ENCODE results near the gene TBCB. TPM values are rescaled to one million over a fixed set of nuclear protein-coding genes. Genes with fewer than 3 reads are reported as not detected.
"Not testable (repeated sequence)": the region's sequence is repeated elsewhere in the genome, so short reads cannot be mapped to it uniquely, and the experiment has no call there.

The TBCB gene
- total RNA-seq, 1 donor from 2014 or later, result 496 TPM

GRCh38 chr19:36128392-36128736 lies 13.1 kb downstream of the TBCB start:
- DNase-seq (ENCODE audit: low spot score in 2 of 2) (no peak), FAIRE-seq (no peak)

GRCh38 chr19:36131221-36131620 lies 16.0 kb downstream of the TBCB start:
- DNase-seq (ENCODE audit: low spot score in 2 of 2); FAIRE-seq: not testable (repeated sequence)

GRCh38 chr19:36134867-36135266 lies 19.6 kb downstream of the TBCB start:
- DNase-seq (ENCODE audit: low spot score in 2 of 2); FAIRE-seq: not testable (repeated sequence)

- no peak for DNase-seq (ENCODE audit: low spot score in 2 of 2)
Measured at GRCh38 chr19:36136964-36137686, 21.9 kb downstream of the TBCB start.

GRCh38 chr19:36139120-36139472 lies 23.8 kb downstream of the TBCB start:
- no peak for FAIRE-seq

More at GRCh38 chr19:36136964-36137686, 21.9 kb downstream of the TBCB start:
- no peak for FAIRE-seq

GRCh38 chr19:36139473-36140303 lies 24.4 kb downstream of the TBCB start, which contains the start of gene CAPNS1:
CAPNS1 (plus strand) TSS chr19:36140066; CDS start chr19:36141012, 946 bp downstream.
- FAIRE-seq (no peak), DNase-seq (ENCODE audit: low spot score in 2 of 2) (peak; percentile 95 to 96)

More at GRCh38 chr19:36139120-36139472, 23.8 kb downstream of the TBCB start:
- DNase-seq (ENCODE audit: low spot score in 2 of 2), result no peak

- no peak for FAIRE-seq
- DNase-seq (ENCODE audit: low spot score in 2 of 2), result peak; percentile 55 to 67
Measured at GRCh38 chr19:36140304-36141038, 25.2 kb downstream of the TBCB start.

- no peak for FAIRE-seq
Measured at GRCh38 chr19:36141039-36141927, 26.0 kb downstream of the TBCB start.

GRCh38 chr19:36142046-36142445 lies 26.8 kb downstream of the TBCB start:
- DNase-seq (ENCODE audit: low spot score in 2 of 2) (no peak), FAIRE-seq (no peak)

More at GRCh38 chr19:36141039-36141927, 26.0 kb downstream of the TBCB start:
- DNase-seq (ENCODE audit: low spot score in 2 of 2), result peak; percentile 79 to 93

GRCh38 chr19:36142496-36142895 lies 27.2 kb downstream of the TBCB start:
- FAIRE-seq (no peak), DNase-seq (ENCODE audit: low spot score in 2 of 2) (no peak)

GRCh38 chr19:36144624-36145023 lies 29.4 kb downstream of the TBCB start:
- FAIRE-seq (no peak), DNase-seq (ENCODE audit: low spot score in 2 of 2) (no peak)

- no peak for DNase-seq (ENCODE audit: low spot score in 2 of 2)
- FAIRE-seq, result no peak
Measured at GRCh38 chr19:36149673-36150406, 34.6 kb downstream of the TBCB start.

GRCh38 chr19:36150586-36150985 lies 35.3 kb downstream of the TBCB start:
- peak in 1 of 2 donors; percentile 22 for DNase-seq (ENCODE audit: low spot score in 2 of 2)
- FAIRE-seq, result no peak

GRCh38 chr19:36151144-36152018 lies 36.1 kb downstream of the TBCB start:
- FAIRE-seq (no peak), DNase-seq (ENCODE audit: low spot score in 2 of 2) (peak; percentile 60 to 61)

- peak in 1 of 2 donors; percentile 67 for DNase-seq (ENCODE audit: low spot score in 2 of 2)
- no peak for FAIRE-seq
Measured at GRCh38 chr19:36152019-36152351, 36.7 kb downstream of the TBCB start.

GRCh38 chr19:36152352-36153091 lies 37.3 kb downstream of the TBCB start, which contains the start of gene COX7A1:
COX7A1 (minus strand) TSS chr19:36152447; CDS start chr19:36152407, 40 bp downstream.
- no peak for FAIRE-seq

GRCh38 chr19:36153126-36153525 lies 37.9 kb downstream of the TBCB start:
- no peak for FAIRE-seq
- DNase-seq (ENCODE audit: low spot score in 2 of 2), result no peak

More at GRCh38 chr19:36152352-36153091, 37.3 kb downstream of the TBCB start, which contains the start of gene COX7A1:
- DNase-seq (ENCODE audit: low spot score in 2 of 2), result peak; percentile 37 to 74
